NCI-H2171 (cell line): ENCODE data around the gene TMEM119.
A peak's percentile ranks its signal among the peaks of the same experiment; 100 is the strongest.

Experiments
- DNase-seq: peaks from one replicate; lab custom pipeline; 2025; lab: John Stamatoyannopoulos, UW

The TMEM119 gene

DNA sequence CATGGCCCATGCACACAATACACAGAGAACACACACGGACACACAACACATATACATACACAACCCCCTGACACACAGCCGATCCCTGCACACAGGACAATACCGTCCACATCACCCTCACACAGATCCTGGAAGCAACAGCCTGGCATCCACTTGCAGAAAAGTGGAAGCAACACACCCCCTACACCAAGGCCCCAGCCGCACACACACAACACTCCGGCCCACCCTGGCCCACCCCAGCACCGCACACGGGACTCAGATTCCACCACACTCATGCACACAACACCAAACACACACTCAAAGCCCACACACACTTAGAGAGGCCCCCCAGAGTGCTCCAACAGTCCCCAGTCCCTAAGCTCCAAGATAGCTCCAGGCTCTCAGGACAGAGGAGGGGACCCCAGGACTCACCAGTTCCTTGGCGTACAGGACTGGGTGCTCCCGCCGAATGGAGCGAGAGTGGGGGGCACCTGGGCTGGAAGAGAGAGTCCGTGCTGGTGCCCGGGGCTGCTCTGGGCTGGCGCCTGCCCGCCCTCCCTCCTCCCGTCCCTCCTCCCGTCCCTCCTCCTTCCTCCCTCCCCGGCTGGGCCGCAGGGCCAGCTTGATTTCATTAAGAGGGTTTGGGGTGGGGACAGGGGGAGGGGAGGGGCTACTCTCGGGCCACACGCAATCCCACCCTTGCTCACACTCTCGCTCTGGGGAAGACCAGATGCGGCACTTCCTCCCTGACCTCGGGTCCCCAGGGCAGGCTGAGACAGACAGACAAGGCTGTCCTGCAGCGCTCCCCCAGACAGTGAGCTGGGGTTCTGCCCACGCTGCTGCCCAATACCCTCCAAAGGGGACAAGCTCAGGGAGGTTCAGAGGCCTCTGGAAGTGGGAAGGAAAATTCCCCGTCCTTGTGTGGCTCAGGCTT is at the start of gene TMEM119:
Gene TMEM119, minus strand, starts transcription at position 526 of the 913 bp plus-strand sequence. CDS start 5,701 bp downstream, outside the sequence.
- DNase-seq: no peak

- DNase-seq: no peak
These were observed 49.0 kb upstream of the TMEM119 start for GRCh38 chr12:108646600-108647579.

- DNase-seq: no peak
These were observed 48.1 kb upstream of the TMEM119 start for GRCh38 chr12:108645686-108646599.

GRCh38 chr12:108644811-108645120 is 46.9 kb upstream of the TMEM119 start:
- no peak for DNase-seq

GRCh38 chr12:108643941-108644810 is 46.3 kb upstream of the TMEM119 start:
- DNase-seq: no peak

DNA sequence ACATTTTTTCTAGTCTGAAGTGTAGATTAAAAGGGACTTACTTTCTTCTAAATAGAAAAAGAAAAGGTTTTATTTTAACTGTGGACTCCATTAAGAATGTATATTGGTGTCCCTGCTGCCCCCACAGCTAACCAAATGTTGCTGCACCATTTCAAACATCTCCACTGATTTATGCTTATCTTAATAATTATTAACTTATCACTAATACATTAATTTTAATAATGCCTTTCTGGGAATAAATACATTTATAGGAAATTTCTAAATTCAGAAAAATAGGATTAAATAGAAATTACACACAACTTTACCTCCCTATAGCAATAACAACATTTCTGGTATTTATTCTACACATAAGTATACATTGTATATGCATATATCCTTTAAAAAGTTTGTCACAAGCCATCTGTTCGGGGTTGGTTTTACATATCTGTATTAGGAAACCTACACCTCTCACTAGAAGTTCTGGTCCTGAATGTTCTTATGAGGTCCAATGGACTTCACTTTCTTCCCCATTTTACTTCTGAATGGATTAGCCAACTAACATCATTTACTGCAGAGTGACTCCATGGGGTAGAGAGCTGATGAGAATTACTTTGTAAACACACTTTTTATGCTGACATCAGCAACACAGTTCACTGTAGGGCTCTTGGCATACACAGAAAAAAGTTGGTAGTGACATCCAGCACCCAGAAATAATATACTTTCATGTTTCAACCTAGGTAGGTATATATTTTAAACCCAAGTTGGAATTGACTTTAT is 45.2 kb upstream of the TMEM119 start:
- DNase-seq: no peak

DNA sequence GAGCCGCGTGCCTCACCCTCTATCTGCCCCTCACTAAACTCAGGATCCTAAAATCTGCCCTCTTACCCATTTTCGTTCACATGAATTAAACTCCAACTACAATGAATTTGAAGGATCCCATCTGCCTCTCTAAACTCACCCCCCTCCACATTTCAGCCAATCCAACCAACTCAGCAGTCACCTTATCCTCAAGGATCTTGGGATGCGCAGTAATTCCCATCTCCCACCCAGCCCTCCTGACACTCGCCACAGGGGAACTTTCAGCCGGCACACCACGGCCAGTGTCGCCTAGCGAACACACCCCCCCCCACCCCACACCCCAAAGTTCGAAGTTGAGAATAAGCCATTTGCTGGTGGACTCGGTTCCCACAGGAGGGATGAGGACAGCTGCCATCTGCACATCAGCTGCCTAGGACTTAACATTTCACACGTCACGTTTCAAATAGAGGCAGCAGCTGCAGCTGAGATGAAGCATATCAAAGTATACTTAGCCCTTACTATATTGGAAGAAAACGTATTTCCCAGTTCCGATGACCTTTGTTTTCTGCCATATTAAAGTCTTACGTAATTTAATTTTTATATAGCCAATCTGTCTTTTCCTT is 44.5 kb upstream of the TMEM119 start:
- peak; percentile 39 for DNase-seq

GRCh38 chr12:108641446-108642268 is 43.8 kb upstream of the TMEM119 start:
- no peak for DNase-seq

DNA sequence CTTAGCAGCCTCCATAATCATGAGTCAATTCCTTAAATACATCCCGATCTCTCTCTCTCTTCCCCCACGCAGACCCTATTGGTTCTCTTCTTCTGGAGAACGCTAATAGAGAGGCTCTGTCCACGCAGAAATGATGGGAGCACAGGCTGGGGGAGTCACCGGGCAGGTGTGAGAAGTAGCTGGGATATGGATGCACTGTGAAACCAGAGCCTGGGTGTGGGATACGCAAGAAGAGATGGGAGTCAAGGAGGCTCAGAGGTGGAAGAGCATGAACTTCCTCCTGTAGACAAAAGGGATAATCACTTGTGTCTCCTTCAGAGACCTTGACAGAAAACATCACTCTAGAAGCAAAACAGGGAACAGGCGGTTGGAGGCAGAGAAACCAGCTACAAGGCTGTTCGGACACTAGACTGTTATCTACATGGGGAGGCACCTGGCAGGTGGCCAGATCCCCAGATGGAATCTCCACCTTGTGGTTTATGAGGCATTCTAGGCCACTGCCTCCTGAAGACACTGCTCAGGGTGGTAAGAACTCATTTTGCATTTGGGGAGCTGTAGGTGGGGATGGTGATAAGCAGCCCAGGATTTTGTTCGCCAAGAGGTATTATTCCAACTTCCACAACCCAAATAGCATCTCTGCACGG is 43.0 kb upstream of the TMEM119 start:
- no peak for DNase-seq

- DNase-seq: no peak
These were observed 41.3 kb upstream of the TMEM119 start for GRCh38 chr12:108638997-108639822.

- no peak for DNase-seq
These were observed 40.4 kb upstream of the TMEM119 start for GRCh38 chr12:108638141-108638827.

DNA sequence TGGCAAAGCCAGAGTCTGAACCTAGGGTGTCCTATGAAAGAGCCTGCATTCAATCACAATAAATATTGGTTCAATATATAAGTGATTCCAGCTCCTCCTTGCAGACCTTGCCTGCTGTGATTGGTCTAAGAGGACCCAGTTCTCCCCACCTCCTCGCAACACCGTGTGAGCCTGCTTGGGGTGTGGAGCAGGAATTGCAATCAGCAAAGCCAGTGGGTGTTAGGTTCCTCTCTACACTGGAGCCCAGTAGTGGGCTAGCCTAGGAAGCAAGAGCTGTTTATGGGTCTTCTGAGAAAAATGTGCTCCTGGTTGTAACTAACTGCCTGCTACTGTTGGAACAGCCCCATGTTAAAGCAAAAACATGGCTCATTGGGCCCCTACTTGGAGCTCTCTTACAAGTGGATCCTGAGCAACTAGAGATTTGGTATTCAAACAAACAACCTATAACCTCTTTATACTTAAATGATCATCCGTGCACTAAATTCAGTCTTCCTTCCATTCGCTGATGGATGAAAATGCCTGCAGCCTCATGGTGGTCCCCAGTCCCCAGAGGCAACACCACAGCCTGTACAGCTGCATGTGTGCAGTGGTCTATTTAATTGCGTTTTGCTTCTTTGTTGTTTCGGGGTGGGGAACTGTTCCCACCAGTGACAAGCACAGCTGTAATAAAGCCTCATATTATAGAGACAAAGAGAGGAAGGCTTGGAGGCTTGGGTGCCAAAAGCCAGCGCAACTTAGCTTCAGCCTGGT is 39.5 kb upstream of the TMEM119 start:
- DNase-seq: no peak

GRCh38 chr12:108635997-108636808 is 38.3 kb upstream of the TMEM119 start:
- no peak for DNase-seq

DNA sequence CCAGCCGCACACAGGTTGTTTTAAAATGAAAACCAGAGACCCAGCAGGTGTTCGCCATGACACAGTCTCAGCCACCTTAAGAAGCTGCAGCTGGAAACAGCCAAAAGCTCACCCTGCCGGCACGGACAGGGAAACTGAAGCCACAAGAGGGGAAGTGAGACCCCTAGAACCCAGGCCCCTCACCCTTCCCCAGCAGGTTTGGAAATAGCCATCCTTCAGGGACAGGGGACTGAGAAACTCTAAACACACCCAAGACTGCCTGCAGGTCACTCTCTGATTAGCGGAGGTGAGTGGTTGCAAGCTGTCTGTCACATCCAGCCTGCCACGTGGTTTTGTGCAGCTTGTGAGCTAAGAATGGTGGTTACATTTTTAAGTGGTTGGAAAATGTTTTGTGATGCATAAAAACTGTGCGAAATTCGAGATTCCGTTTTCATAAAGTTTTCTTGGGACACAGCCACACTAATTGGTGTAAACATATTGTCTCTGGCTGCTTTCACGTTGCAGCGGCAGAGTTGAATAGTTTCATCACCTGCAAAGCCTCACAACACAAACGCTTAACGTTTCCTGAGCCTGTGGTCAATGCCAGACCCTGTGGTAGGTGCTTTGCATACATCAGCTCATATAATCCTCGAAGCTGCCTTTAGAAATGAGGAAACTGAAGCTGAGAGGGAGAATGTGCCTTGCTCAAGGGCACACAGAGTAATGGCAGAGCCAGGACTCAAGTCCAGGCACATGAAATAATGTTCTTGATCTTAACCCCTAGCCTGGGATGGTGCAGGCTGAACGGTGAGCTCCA is 37.5 kb upstream of the TMEM119 start:
- no peak for DNase-seq
